Ascending aorta (tissue), 2 donors: Measurements from ENCODE around the gene POU3F3. TPM values are rescaled to one million over a fixed set of nuclear protein-coding genes. Genes with fewer than 3 reads are reported as not detected.

Experiments used
- DNase-seq, 2 donors: peaks; one replicate each; pipeline ENCODE4 v3.0.0-alpha.2; 2019; ENCODE audit warnings: low spot score in 2 of 2
- H3K27ac ChIP-seq, 2 donors: fragments of 200-600 bp; sonication (generic); one replicate each; pipeline ENCODE4 v1.5.1; 2016 to 2017; ENCODE audit warnings: mild to moderate bottlenecking in 1 of 2
- H3K27me3 ChIP-seq: fragments of 200-600 bp; sonication (generic); one replicate; pipeline ENCODE4 v1.5.1; 2017
- H3K36me3 ChIP-seq, 2 donors: fragments of 200-600 bp; sonication (generic); one replicate each; pipeline ENCODE4 v1.5.1; 2016
- H3K4me1 ChIP-seq, 2 donors: fragments of 200-600 bp; sonication (generic); one replicate each; pipeline ENCODE4 v1.5.1; 2016 to 2017; ENCODE audit warnings: mild to moderate bottlenecking in 1 of 2
- H3K4me3 ChIP-seq, 2 donors: fragments of 200-600 bp; sonication (generic); one replicate each; pipeline ENCODE4 v1.5.1; 2016 to 2017; ENCODE audit warnings: mild to moderate bottlenecking in 1 of 2
- H3K9me3 ChIP-seq, 2 donors: fragments of 200-600 bp; sonication (generic); one replicate each; pipeline ENCODE4 v1.5.1; 2016
- intact Hi-C: fragments of 100-400 bp; cut with DNase I; formaldehyde crosslinking; loops from one replicate; pipeline ENCODE4 v1.15.1; 2023
- total RNA-seq: library from RNA; depleted of rRNA; stranded (reverse); fragments of >200 nt; gene quantifications from one replicate; pipeline ENCODE4 v1.1.0, GENCODE V29; 2016
- TF ChIP-seq, protein P1 (sequence below), 3 experiments: fragments of 200-600 bp in 2 of 3; fragments of 450-650 bp in 1 of 3; sonication (generic) in 2 of 3; IDR thresholded peaks; one replicate each; pipeline ENCODE4 v1.5.1; 2016 to 2019; ENCODE audit warnings: antibody characterized with exemption in 3 of 3, mild to moderate bottlenecking in 1 of 3, moderate library complexity in 1 of 3

Gene POU3F3
- total RNA-seq, 1 donor from 2014 or later = 0.21 TPM

DNA sequence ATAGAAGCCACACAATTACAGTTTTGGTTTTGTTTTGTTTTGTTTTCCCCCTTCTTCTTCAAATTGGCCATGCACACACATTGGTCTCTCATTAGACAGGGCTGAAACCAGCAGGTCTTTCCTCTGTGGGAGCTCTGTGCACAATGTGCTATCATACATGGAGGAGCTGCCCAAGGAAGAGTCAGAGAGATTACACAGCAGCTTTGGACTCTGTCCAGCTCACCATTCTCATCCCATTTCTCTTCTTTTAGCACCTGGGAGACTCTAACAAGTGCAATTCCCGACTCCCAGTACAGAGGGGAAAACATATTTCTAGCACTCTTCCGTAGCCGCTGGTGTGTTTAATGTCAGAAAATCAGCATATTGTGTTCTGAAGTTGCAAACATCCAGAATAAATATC lies 29.4 kb downstream of the POU3F3 start:
- Histone ChIP-seq H3K9me3 (no peaks in the 10 kb centered on the region), H3K27me3 (no peaks in the 10 kb centered on the region), H3K4me1 (no peaks in the 10 kb centered on the region), H3K4me3 (no peak overlapping the region), H3K36me3 (no peaks in the 10 kb centered on the region), H3K27ac (no peak overlapping the region)
- DNase-seq = no peak
- TF ChIP-seq, protein P1, sequence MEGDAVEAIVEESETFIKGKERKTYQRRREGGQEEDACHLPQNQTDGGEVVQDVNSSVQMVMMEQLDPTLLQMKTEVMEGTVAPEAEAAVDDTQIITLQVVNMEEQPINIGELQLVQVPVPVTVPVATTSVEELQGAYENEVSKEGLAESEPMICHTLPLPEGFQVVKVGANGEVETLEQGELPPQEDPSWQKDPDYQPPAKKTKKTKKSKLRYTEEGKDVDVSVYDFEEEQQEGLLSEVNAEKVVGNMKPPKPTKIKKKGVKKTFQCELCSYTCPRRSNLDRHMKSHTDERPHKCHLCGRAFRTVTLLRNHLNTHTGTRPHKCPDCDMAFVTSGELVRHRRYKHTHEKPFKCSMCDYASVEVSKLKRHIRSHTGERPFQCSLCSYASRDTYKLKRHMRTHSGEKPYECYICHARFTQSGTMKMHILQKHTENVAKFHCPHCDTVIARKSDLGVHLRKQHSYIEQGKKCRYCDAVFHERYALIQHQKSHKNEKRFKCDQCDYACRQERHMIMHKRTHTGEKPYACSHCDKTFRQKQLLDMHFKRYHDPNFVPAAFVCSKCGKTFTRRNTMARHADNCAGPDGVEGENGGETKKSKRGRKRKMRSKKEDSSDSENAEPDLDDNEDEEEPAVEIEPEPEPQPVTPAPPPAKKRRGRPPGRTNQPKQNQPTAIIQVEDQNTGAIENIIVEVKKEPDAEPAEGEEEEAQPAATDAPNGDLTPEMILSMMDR (IDR thresholded peaks at IDR 0.05) = no peak
- intact Hi-C loops = no loop called here

- TF ChIP-seq, protein P1 (IDR thresholded peaks at IDR 0.05) = no peak
- Histone ChIP-seq H3K27ac (no peak overlapping the region), H3K36me3 (no peaks in the 10 kb centered on the region), H3K4me3 (no peak overlapping the region), H3K27me3 (no peaks in the 10 kb centered on the region), H3K9me3 (no peaks in the 10 kb centered on the region), H3K4me1 (no peaks in the 10 kb centered on the region)
- no peak for DNase-seq
- intact Hi-C loops = no loop called here
These were observed 31.3 kb downstream of the POU3F3 start for GRCh38 chr2:104885119-104885782.

DNA sequence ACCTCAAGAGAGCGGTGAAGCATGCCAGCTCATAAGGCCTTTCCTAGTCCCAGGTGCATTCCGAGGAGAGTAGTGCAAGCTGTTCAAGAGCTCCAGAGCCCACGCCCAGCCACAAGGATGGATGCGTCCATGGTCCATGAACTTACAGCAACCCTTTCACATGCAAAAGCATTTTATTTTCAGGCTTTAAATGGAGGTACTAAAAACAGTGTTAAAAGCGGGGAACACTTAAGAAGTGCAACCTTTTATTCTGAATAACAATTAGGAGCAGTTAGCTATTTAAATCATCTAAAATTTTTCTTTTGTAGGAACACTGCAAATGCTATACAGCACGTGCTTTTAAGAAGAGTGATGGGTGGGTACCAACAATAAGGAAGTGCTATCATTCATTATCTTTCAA lies 33.8 kb downstream of the POU3F3 start:
- no peaks in the 10 kb centered on the region for H3K27me3 ChIP-seq
- TF ChIP-seq, protein P1 (IDR thresholded peaks at IDR 0.05) = no peak
- H3K27ac ChIP-seq = no peak overlapping the region
- no peaks in the 10 kb centered on the region for H3K9me3 ChIP-seq
- intact Hi-C loops = no loop called here
- H3K4me1 ChIP-seq = no peaks in the 10 kb centered on the region
- DNase-seq = no peak
- H3K36me3 ChIP-seq = no peaks in the 10 kb centered on the region
- H3K4me3 ChIP-seq = no peak overlapping the region

DNA sequence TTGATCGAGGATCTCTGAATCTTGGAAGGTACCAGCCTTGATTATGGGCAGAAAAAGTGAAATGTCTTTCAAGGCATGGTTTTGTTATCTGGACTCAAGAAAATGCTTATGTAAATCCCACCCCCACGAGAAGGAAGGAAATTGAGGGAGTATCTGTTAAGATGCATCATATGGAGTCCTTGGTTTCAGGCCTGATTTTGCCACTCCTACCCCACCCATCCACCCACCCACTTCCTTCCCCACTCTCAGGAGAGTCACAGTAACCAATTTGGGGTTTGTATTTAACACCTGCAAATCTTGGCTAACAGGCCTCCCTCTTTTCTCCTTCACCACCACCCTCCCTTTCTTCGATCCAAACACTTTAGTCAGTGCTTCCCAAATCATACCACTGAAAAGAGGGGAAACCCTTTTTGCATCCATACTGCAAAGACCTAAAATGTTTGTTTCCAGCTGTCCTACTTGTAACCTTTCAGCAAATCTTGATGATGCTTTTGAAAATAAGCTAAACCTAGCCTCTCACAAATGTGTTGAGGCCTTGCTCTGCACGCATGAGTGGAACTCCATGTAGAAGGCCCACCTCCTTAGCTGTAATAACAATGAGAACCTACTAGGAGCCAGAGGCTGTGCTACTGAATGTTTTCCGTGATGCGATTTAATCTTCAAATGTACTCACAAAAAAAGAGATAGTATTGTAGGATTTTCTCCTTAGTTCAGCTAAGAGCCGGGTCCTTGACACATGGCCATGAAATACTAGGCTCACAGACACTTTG lies 34.8 kb downstream of the POU3F3 start:
- H3K4me3 ChIP-seq = no peak overlapping the region
- H3K27me3 ChIP-seq = no peaks in the 10 kb centered on the region
- H3K4me1 ChIP-seq = no peaks in the 10 kb centered on the region
- H3K36me3 ChIP-seq = no peaks in the 10 kb centered on the region
- H3K9me3 ChIP-seq = no peaks in the 10 kb centered on the region
- no peak overlapping the region for H3K27ac ChIP-seq
- intact Hi-C loops = no loop called here
- DNase-seq = no peak
- TF ChIP-seq, protein P1 (IDR thresholded peaks at IDR 0.05) = no peak

- Histone ChIP-seq H3K9me3 (no peaks in the 10 kb centered on the region), H3K27ac (no peak overlapping the region), H3K27me3 (no peaks in the 10 kb centered on the region), H3K4me1 (no peaks in the 10 kb centered on the region), H3K36me3 (no peaks in the 10 kb centered on the region), H3K4me3 (no peak overlapping the region)
- TF ChIP-seq, protein P1 (IDR thresholded peaks at IDR 0.05) = no peak
- DNase-seq = no peak
- intact Hi-C loops = no loop called here
These were observed 35.5 kb downstream of the POU3F3 start for GRCh38 chr2:104889291-104889959.
